Skin epidermis (tissue), 12 donors: Measurements from ENCODE around the gene DGKE.

Source experiments
- H3K27ac ChIP-seq, 21 experiments: fragments of 200-600 bp; sonication (generic) in 11 of 21; one replicate each; pipeline ENCODE4 v1.5.0; 2020; ENCODE audit warnings: mild to moderate bottlenecking in 3 of 21, inconsistent platforms in 2 of 21, moderate library complexity in 2 of 21
- H3K4me3 ChIP-seq, 7 experiments: fragments of 200-600 bp; sonication (generic) in 2 of 7; one replicate each; pipeline ENCODE4 v1.5.0; 2020; ENCODE audit warnings: inconsistent platforms in 2 of 7, mild to moderate bottlenecking in 2 of 7, moderate library complexity in 1 of 7

Gene DGKE

GRCh38 chr17:56833809-56834379 is at the start of gene DGKE, which contains the start of gene C17orf67:
DGKE (plus strand) TSS chr17:56834151; CDS start chr17:56834796, 645 bp downstream.
C17orf67 (minus strand) TSS chr17:56833920; CDS start chr17:56815810, 18,110 bp downstream.
- H3K4me3 ChIP-seq, result peak within 1 kb of the TSS; percentile 56 to 86 (median 65)
- peak within 1 kb of the TSS in 20 of 21 experiments; percentile 37 to 86 (median 79) for H3K27ac ChIP-seq

- H3K27ac ChIP-seq, result peak overlapping the region in 1 of 21 experiments; percentile 17
- H3K4me3 ChIP-seq, result no peak overlapping the region
Observed at GRCh38 chr17:56785405-56785804, 48.5 kb upstream of the DGKE start.

- no peak overlapping the region for H3K4me3 ChIP-seq
- no peak overlapping the region for H3K27ac ChIP-seq
Observed at GRCh38 chr17:56785997-56786680, 47.8 kb upstream of the DGKE start.

- H3K27ac ChIP-seq, result peak overlapping the region in 1 of 21 experiments; percentile 27
Observed at GRCh38 chr17:56786989-56787482, 46.9 kb upstream of the DGKE start.

GRCh38 chr17:56792267-56792666 is 41.7 kb upstream of the DGKE start:
- H3K4me3 ChIP-seq, result no peak overlapping the region

More at GRCh38 chr17:56786989-56787482, 46.9 kb upstream of the DGKE start:
- H3K4me3 ChIP-seq, result no peak overlapping the region

GRCh38 chr17:56793531-56793930 is 40.4 kb upstream of the DGKE start:
- Histone ChIP-seq H3K27ac (no peak overlapping the region), H3K4me3 (no peak overlapping the region)

More at GRCh38 chr17:56792267-56792666, 41.7 kb upstream of the DGKE start:
- H3K27ac ChIP-seq, result no peak overlapping the region

GRCh38 chr17:56793957-56794356 is 40.0 kb upstream of the DGKE start:
- Histone ChIP-seq H3K4me3 (no peak overlapping the region), H3K27ac (no peak overlapping the region)

- H3K4me3 ChIP-seq, result no peak overlapping the region
- H3K27ac ChIP-seq, result no peak overlapping the region
Observed at GRCh38 chr17:56795221-56795865, 38.6 kb upstream of the DGKE start.

- no peak overlapping the region for H3K27ac ChIP-seq
Observed at GRCh38 chr17:56796536-56796935, 37.4 kb upstream of the DGKE start.

GRCh38 chr17:56798916-56799315 is 35.0 kb upstream of the DGKE start:
- no peak overlapping the region for H3K27ac ChIP-seq
- H3K4me3 ChIP-seq, result no peak overlapping the region

More at GRCh38 chr17:56796536-56796935, 37.4 kb upstream of the DGKE start:
- H3K4me3 ChIP-seq, result no peak overlapping the region

- no peak overlapping the region for H3K27ac ChIP-seq
- no peak overlapping the region for H3K4me3 ChIP-seq
Observed at GRCh38 chr17:56801459-56802178, 32.3 kb upstream of the DGKE start.

- H3K27ac ChIP-seq, result no peak overlapping the region
Observed at GRCh38 chr17:56803071-56803470, 30.9 kb upstream of the DGKE start.

GRCh38 chr17:56804454-56804853 is 29.5 kb upstream of the DGKE start:
- H3K27ac ChIP-seq, result no peak overlapping the region
- no peak overlapping the region for H3K4me3 ChIP-seq

More at GRCh38 chr17:56803071-56803470, 30.9 kb upstream of the DGKE start:
- H3K4me3 ChIP-seq, result no peak overlapping the region

GRCh38 chr17:56806949-56807348 is 27.0 kb upstream of the DGKE start:
- Histone ChIP-seq H3K27ac (no peak overlapping the region), H3K4me3 (no peak overlapping the region)

GRCh38 chr17:56807723-56808122 is 26.2 kb upstream of the DGKE start:
- Histone ChIP-seq H3K27ac (peak overlapping the region in 2 of 21 experiments; percentile 60 to 61), H3K4me3 (no peak overlapping the region)

GRCh38 chr17:56808503-56808902 is 25.4 kb upstream of the DGKE start:
- H3K4me3 ChIP-seq, result no peak overlapping the region
- H3K27ac ChIP-seq, result peak overlapping the region in 5 of 21 experiments; percentile 5 to 76 (median 60)

GRCh38 chr17:56809106-56809819 is 24.7 kb upstream of the DGKE start:
- no peak overlapping the region for H3K27ac ChIP-seq
- no peak overlapping the region for H3K4me3 ChIP-seq

GRCh38 chr17:56809820-56810179 is 24.2 kb upstream of the DGKE start:
- no peak overlapping the region for H3K4me3 ChIP-seq
- no peak overlapping the region for H3K27ac ChIP-seq

GRCh38 chr17:56810343-56810742 is 23.6 kb upstream of the DGKE start:
- Histone ChIP-seq H3K27ac (no peak overlapping the region), H3K4me3 (no peak overlapping the region)
